ENCODE results near the gene SLC22A14. TPM values are rescaled to one million over a fixed set of nuclear protein-coding genes. Genes with fewer than 3 reads are reported as not detected.
A peak's percentile ranks its signal among the peaks of the same experiment; 100 is the strongest.

SLC22A14 gene
- total and polyA plus RNA-seq, 9 of the 15 experiments (the other 6 are each of a cell fraction or from before 2014, with no cell fraction given) = 0.03 to 0.07 TPM; not detected in 7

DNA sequence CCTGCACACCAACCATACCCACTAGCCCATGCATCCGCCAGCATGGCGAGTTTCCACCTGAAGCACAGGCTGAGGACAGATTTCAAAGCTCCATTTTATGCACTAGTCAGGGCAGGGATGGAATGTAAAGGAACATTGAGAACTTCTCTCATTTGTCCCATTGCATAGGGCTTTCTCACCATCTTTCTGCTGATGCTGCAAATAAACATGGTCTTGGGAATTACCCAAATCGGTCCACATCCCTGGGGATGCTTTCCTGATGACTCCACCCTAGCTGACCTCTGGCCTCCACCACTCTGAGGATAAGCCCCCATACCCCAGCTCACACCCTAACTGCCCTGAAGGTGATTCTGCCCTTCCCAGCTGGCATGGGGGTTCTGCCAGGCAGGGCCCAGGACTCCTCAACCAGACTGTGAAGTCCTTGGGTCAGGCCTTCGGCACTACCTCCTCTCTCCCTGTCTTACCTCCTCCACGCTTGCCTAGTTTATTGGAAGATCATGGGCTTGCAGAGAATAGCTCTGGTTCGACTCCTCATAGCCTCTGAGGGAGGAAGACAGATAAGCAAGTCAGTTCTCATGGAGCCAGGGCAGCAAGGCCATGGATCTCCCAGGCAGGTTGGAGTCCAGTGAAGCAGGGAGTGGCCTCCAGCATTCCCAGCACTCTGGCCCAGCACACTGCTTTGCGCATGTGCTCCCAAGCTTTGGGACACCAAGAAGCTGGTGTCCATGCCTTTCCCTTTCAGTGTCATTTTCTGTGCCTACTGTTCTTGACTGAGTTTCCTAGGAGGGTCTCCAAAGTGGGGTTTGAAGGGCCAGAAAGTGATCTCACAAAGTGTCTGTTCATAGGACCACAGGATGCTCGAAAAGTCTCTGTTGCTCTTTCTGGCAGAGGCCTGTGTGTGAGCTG lies 36.9 kb downstream of the SLC22A14 start:
- FAIRE-seq = no peak
- ChIA-PET CTCF (ENCODE audit: low intra/inter-chr PET ratio) (no interaction called here), POLR2A (interaction anchor here (0.6 to 1.3 kb wide), 3 partner anchors 14 to 182 kb away, joined by 3 to 4 read pairs (median 3); partner anchors contain the start of gene ACAA1)
- H3K9me3 ChIP-seq (replicated peaks; ENCODE audit: control insufficient read depth, insufficient read depth, low read depth, low read length) = no peaks in the 10 kb centered on the region
- TF ChIP-seq ZNF232 (CRISPR knock-in tag; IDR thresholded peaks at IDR 0.05) (no peak), C11orf30 (IDR thresholded peaks at IDR 0.05; ENCODE audit: low read depth) (peak; percentile 84), ZNF316 (IDR thresholded peaks at IDR 0.05) (peak; percentile 92), RNF2 (IDR thresholded peaks at IDR 0.05) (no peak), MAFF (IDR thresholded peaks at IDR 0.05; ENCODE audit: low read length) (peak; percentile 78), NRF1 (conservative IDR thresholded peaks at IDR 0.05 in 1 of 2, IDR thresholded peaks at IDR 0.05 in 1 of 2) (peak; percentile 7 to 51; a peak in 3 of 4 replicates), MAFG (tag; conservative IDR thresholded peaks at IDR 0.05) (peak; percentile 85), COPS2 (conservative IDR thresholded peaks at IDR 0.05) (no peak), MAFK (IDR thresholded peaks at IDR 0.05; ENCODE audit: low read length) (peak; percentile 78), MAZ (CRISPR knock-in tag; conservative IDR thresholded peaks at IDR 0.05 in 1 of 2, IDR thresholded peaks at IDR 0.05 in 1 of 2) (no peak), ZNF766 (CRISPR knock-in tag; conservative IDR thresholded peaks at IDR 0.05) (no peak)
- H3K36me3 ChIP-seq (ENCODE audit: control insufficient read depth, insufficient read depth, low read length) = no peaks in the 10 kb centered on the region
- intact Hi-C loops (cut with micrococcal nuclease) (no loop called here), in situ Hi-C loops (cut with MboI) (no loop called here)
- 6% methylated on average over 8 of the region's 8 CpGs for WGBS (ENCODE audit: insufficient coverage, low coverage, missing lambda C conversion rate)
- peaks cover 0 to 5% of the 10 kb centered on the region in 2 experiments; a peak in 2 of 5 replicates for H3K4me1 ChIP-seq (replicated peaks in 1 of 2; ENCODE audit: control insufficient read depth in 2 of 2, insufficient read depth in 2 of 2, low read length in 2 of 2)
- H3K27me3 ChIP-seq (ENCODE audit: control insufficient read depth in 2 of 2, insufficient read depth in 2 of 2, low read length in 2 of 2) = peaks cover 12 to 61% of the 10 kb centered on the region in 2 experiments; a peak in 4 of 5 replicates
- ATAC-seq = no peak
- no peaks in the 10 kb centered on the region for H3K9me1 ChIP-seq (ENCODE audit: control insufficient read depth, insufficient read depth, low read length)
- no peak overlapping the region for H3K9ac ChIP-seq (ENCODE audit: insufficient read depth in 1 of 2, low read depth in 2 of 2, low read length in 2 of 2)
- H3K4me3 ChIP-seq = no peak overlapping the region
- no TSS peak for BruUV-seq (replicated peaks)
- no peak overlapping the region for H3K27ac ChIP-seq (ENCODE audit: extremely low read depth, low read depth, low read length)
- no peak for DNase-seq (ENCODE audit: extremely low read depth in 1 of 4, low spot score in 3 of 4)
- H4K20me1 ChIP-seq (replicated peaks; ENCODE audit: control insufficient read depth, insufficient read depth, low read length) = no peaks in the 10 kb centered on the region
- H2AFZ ChIP-seq (ENCODE audit: low read depth, low read length) = no peak overlapping the region
- no peak overlapping the region for H3K4me2 ChIP-seq (ENCODE audit: insufficient read depth, low read length)
- H3K79me2 ChIP-seq (ENCODE audit: control insufficient read depth, insufficient read depth, low read length) = no peaks in the 10 kb centered on the region

All from K562 (cell line).